ENCODE data around the gene RNF141. TPM values are rescaled to one million over a fixed set of nuclear protein-coding genes. Genes with fewer than 3 reads are reported as not detected.

Gene RNF141
- total RNA-seq, 1 donor from 2014 or later, result 39.2 TPM

DNA sequence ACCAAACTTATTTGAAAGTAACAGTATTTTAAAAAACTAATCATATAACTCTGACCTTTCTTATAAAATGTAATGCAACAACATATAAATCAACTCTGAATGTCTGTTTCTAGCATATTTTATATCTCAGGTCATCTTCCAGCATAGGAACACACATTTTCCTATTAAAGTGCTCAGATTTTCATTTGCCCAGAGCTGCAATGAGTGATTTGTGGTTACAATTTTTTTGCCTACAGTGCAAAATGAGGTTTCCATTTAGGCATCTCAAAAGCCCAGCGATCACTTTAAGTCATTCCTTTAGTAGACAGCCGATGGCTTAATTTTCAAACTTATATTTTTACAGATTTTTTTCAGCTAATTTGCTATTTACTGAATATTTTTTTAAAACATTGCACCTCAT is 26.5 kb upstream of the RNF141 start:
- TF ChIP-seq, protein P1, sequence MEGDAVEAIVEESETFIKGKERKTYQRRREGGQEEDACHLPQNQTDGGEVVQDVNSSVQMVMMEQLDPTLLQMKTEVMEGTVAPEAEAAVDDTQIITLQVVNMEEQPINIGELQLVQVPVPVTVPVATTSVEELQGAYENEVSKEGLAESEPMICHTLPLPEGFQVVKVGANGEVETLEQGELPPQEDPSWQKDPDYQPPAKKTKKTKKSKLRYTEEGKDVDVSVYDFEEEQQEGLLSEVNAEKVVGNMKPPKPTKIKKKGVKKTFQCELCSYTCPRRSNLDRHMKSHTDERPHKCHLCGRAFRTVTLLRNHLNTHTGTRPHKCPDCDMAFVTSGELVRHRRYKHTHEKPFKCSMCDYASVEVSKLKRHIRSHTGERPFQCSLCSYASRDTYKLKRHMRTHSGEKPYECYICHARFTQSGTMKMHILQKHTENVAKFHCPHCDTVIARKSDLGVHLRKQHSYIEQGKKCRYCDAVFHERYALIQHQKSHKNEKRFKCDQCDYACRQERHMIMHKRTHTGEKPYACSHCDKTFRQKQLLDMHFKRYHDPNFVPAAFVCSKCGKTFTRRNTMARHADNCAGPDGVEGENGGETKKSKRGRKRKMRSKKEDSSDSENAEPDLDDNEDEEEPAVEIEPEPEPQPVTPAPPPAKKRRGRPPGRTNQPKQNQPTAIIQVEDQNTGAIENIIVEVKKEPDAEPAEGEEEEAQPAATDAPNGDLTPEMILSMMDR (IDR thresholded peaks at IDR 0.05; ENCODE audit: borderline replicate concordance), result no peak
- Histone ChIP-seq H3K4me1 (peaks cover 17% of the 10 kb centered on the region), H3K4me3 (peak overlapping the region; percentile 36), H3K27ac (replicated peaks) (peak overlapping the region; percentile 48), H3K27me3 (ENCODE audit: low read depth) (no peaks in the 10 kb centered on the region), H3K36me3 (no peaks in the 10 kb centered on the region), H3K9me3 (replicated peaks) (no peaks in the 10 kb centered on the region)
- intact Hi-C loops (cut with micrococcal nuclease), result no loop called here
- no peak for DNase-seq

DNA sequence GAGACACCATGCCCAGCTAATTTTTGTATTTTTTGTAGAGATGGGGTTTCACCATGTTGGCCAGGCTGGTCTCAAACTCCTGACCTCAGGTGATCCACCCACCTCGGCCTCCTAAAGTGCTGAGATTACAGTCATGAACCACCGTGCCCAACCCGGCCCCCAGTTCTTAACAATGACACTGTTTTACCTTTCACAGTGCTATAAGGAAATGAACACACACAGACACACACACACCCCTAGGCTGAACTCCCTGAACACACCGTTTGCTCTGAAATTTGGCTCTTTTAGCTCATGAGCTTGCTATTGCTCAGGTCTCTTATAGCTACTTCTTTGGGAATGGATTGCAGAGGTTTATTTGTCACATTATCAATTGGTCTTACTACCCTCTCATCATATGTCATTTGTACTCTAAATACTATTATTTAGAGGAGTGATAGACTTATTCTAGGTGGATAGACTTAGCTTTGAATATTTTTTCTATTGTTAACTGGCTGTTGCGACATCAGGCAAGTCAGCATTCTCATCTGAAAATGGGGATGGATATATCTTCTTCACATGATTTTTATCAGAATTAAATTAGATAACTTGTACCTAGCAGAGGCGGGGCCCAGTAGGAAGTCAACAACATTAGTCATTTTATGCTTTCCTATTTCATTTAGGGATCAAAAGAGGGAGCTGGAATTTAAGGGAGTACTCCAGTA is 25.4 kb upstream of the RNF141 start:
- intact Hi-C loops (cut with micrococcal nuclease), result no loop called here
- Histone ChIP-seq H3K27ac (replicated peaks) (peak overlapping the region; percentile 48), H3K9me3 (replicated peaks) (no peaks in the 10 kb centered on the region), H3K36me3 (no peaks in the 10 kb centered on the region), H3K4me1 (peaks cover 11% of the 10 kb centered on the region), H3K4me3 (peak overlapping the region; percentile 36), H3K27me3 (ENCODE audit: low read depth) (no peaks in the 10 kb centered on the region)
- TF ChIP-seq, protein P1 (IDR thresholded peaks at IDR 0.05; ENCODE audit: borderline replicate concordance), result no peak
- no peak for DNase-seq

DNA sequence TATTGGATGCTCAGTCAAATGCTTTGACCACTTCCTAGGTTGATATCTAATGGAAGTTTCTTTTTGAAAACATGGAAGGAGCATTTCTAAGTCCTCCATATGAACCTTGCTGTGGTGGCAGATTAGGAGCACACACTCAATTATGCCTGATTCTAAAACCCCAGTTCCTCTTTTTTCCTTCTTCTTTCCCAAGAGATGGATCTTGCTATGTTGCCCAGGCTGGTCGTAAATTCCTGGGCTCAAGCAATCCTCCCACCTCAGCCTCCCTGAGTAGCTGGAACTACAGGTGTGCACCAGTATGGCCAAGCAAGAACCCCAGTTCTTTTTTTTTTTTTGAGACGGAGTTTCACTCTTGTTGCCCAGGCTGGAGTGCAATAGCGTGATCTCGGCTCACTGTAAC is 24.5 kb upstream of the RNF141 start:
- no peaks in the 10 kb centered on the region for H3K27me3 ChIP-seq (ENCODE audit: low read depth)
- H3K4me1 ChIP-seq, result peaks cover 11% of the 10 kb centered on the region
- no peak overlapping the region for H3K27ac ChIP-seq (replicated peaks)
- intact Hi-C loops (cut with micrococcal nuclease), result no loop called here
- TF ChIP-seq, protein P1 (IDR thresholded peaks at IDR 0.05; ENCODE audit: borderline replicate concordance), result no peak
- no peaks in the 10 kb centered on the region for H3K36me3 ChIP-seq
- DNase-seq, result no peak
- H3K4me3 ChIP-seq, result peak overlapping the region; percentile 36
- no peaks in the 10 kb centered on the region for H3K9me3 ChIP-seq (replicated peaks)

DNA sequence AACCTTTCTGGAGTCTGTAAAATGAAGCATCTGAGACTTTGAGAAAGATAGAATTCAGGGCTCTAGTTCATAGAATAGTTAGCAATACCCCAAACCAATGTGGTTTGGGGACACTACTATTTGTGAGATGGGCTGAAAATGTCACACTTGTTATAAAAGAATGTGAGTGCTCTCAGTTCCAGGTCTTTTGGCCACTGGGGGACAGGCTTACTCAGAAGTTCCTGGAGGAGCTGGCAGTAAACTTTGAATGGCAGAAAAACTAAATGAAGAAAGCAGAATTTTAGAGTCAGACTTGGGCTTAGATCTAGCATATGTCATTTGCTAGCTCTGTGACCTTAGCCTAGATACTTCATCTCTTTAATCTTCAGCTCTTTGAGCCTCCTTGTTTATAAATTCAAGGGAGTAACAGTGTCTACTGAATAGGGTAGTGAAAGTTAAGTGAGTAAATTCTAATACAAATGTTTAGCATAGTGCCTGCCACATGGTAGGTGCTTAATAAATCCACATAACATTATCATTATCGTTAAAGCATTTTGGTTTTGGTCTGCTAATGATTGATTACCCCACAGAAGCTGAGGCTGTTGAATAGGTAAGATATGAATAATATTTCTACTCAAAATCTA is 23.8 kb upstream of the RNF141 start:
- Histone ChIP-seq H3K4me1 (peaks cover 11% of the 10 kb centered on the region), H3K4me3 (peak overlapping the region; percentile 36), H3K9me3 (replicated peaks) (no peaks in the 10 kb centered on the region), H3K27me3 (ENCODE audit: low read depth) (no peaks in the 10 kb centered on the region), H3K27ac (replicated peaks) (no peak overlapping the region), H3K36me3 (no peaks in the 10 kb centered on the region)
- intact Hi-C loops (cut with micrococcal nuclease), result no loop called here
- DNase-seq, result no peak
- TF ChIP-seq, protein P1 (IDR thresholded peaks at IDR 0.05; ENCODE audit: borderline replicate concordance), result peak; percentile 51

DNA sequence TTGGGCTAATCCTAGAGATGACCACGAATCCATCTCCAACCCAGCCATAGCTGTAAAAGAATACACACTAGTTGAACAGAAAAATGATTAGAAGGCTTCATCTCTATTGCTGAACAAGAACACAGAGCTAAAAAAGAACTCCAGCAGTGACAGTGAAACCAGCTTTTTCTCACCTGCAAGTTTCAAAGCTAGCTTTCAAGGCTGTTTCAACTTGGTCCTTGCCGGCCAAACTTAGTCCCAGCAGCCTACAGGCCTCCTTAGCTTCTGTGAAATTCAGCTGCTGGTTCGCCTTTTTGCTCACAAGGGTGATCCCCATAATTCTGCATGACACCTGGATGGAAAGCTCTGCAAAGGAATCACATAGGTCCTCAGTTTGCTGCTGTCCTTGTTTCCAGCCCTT is 23.0 kb upstream of the RNF141 start:
- Histone ChIP-seq H3K4me1 (peaks cover 9% of the 10 kb centered on the region), H3K36me3 (no peaks in the 10 kb centered on the region), H3K4me3 (no peak overlapping the region), H3K27me3 (ENCODE audit: low read depth) (no peaks in the 10 kb centered on the region), H3K27ac (replicated peaks) (no peak overlapping the region), H3K9me3 (replicated peaks) (no peaks in the 10 kb centered on the region)
- intact Hi-C loops (cut with micrococcal nuclease), result no loop called here
- TF ChIP-seq, protein P1 (IDR thresholded peaks at IDR 0.05; ENCODE audit: borderline replicate concordance), result no peak
- DNase-seq, result no peak
